Inflammatory macrophage (primary cell): ENCODE measurements around the gene PITRM1.

ENCODE experiments used
- DNase-seq, 2 donors: peaks; one replicate each; pipeline ENCODE4 v3.0.0-alpha.2; 2020 to 2022

The PITRM1 gene

DNA sequence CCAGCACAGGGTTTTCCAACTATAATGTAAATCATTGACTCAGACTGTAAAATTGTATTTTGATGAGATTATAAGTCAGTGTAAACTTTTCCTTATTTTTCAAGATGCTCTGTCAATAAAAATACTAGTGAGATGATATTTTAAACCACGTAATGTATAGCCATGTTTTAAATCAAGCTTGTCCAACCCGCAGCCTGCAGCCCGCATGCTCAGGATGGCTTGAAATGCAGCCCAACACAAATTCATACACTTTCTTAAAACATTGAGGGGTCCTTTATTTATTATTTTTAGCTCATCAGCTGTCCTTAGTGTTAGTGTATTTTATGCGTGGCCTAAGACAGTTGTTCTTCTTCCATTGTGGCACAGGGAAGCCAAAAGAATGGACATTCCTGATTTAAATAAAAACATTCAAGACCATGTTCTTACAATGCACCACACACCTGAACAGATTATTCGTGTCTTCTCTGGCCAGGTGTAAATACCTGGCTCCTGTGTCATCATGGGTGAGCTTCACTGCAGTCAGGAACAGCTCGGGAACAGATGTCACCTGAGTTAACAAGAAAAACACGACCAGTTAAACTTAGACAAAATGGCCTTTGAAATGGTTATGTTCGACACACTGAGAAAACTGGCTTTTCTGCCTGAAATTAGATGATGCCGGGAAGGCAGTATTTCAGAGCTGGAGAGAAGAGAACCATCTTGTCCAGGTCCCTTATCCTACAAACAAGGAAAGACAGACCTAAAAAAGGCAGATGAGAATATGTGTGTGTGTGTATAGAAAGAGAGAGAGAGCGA is 5.9 kb downstream of the PITRM1 start:
- no peak for DNase-seq

- DNase-seq: no peak
These were observed 7.4 kb downstream of the PITRM1 start for GRCh38 chr10:3165196-3165595.

- DNase-seq: no peak
These were observed 8.7 kb downstream of the PITRM1 start for GRCh38 chr10:3163879-3164278.

GRCh38 chr10:3162533-3162932 is 10.0 kb downstream of the PITRM1 start:
- DNase-seq: no peak

GRCh38 chr10:3159152-3159551 is 13.4 kb downstream of the PITRM1 start:
- no peak for DNase-seq

DNA sequence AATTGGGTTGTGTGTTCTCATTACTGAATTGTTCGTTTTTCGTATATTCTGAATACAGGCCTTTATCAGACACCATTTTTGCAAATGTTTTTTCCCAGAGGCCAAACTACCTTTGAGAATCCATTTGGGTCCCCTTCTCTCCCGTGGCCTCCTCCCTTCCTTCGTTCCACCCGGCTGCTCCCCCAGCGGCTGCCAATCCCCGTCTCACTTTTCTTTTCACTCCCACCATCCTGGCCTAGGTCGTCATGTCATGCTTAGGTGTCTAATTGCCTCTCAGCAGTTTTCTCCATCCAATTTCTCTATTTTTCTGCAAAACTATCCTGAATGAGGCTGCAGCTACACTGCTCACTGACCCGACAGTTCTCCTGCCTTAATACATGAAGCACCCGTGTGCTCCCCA is 17.9 kb downstream of the PITRM1 start:
- DNase-seq: no peak

DNA sequence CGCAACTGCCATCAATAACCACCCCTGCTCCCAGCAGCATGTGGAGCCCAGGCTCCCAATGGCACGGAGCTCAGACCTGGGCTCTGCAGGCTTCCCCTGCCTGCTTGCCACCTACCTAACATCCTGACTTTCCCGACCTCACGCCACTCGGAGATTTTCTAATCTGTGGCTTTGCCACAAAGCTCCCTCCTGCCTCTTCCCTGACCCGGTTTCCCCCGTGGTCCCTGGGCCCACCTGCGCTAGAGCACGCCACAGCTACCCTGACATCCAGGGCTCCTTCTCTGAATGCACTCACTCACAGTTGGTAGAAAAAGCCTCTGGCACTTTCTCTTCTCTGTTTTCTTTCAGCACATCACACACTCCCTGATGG is 20.0 kb downstream of the PITRM1 start:
- DNase-seq: no peak

DNA sequence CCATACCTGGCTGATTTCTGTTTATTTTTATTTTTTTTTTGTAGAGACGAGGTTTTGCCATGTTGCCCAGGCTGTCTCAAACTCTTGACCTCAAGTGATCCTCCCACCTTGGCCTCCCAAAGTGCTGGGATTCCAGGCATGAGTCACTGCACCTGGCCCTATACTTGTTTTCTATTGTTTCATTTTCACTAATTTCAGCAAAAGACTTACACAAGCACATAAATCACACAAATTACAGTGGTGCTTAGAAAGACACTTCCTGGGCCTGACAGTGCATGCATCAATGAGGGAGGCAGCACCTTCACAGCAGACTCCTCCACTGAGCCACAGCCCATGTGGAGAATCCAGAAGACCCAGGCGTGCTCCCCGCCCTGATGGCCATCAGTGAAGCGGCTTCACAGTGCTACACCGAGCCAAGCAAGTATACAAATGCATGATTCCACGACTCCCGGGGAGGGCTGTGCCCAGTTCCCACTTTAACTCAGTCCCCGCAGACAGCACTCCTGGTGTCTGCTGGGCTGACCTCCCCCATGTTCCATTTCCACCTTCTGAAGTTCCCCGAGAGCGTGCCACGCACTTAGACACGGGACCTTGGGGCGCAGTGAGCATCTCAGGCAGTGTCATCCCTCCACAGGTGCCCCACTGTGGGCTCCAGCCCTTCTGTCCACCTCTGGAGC is 20.6 kb downstream of the PITRM1 start:
- DNase-seq: no peak

GRCh38 chr10:3150961-3151360 is 21.6 kb downstream of the PITRM1 start:
- no peak for DNase-seq

- no peak for DNase-seq
These were observed 22.2 kb downstream of the PITRM1 start for GRCh38 chr10:3150366-3150765.

GRCh38 chr10:3149918-3150317 is 22.7 kb downstream of the PITRM1 start:
- no peak for DNase-seq

DNA sequence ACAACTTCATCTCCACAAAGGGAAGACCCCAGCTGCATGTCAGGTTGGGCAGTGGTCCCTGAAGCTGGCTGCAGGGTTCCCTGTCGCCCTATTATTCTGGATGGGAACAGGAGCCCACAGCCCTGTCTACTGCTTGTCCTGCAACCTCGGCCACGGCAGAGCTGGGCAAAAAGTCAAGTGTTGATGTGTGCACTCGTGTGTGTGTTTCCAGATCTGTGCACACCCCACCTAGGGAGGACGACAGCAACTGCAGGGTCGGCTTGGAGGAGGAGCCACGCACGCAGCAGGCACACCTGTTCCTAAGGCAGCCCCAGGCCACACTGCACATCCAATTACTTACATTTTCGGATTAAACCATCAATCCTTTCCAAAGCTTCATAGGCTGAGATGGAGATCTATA is 23.6 kb downstream of the PITRM1 start:
- no peak for DNase-seq

DNA sequence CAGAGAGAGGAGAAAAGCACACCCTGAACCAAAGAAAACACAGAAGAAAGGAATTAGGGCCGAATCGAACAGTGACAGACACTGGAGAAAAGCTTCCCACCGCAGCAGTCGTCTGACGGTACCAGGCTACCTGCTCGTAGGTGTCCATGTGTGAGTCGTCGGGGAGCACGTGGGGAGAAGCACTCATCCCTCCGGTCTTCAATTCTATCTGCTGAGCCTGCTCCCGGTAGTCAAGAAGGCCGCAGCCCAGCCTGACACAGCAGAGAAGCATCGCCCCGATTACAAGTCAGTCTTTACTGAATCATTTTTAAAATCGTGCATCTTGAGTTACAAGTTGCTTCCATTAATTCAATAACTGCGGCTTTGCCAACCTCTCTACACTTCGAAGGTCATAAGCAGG is 24.5 kb downstream of the PITRM1 start:
- DNase-seq: no peak

DNA sequence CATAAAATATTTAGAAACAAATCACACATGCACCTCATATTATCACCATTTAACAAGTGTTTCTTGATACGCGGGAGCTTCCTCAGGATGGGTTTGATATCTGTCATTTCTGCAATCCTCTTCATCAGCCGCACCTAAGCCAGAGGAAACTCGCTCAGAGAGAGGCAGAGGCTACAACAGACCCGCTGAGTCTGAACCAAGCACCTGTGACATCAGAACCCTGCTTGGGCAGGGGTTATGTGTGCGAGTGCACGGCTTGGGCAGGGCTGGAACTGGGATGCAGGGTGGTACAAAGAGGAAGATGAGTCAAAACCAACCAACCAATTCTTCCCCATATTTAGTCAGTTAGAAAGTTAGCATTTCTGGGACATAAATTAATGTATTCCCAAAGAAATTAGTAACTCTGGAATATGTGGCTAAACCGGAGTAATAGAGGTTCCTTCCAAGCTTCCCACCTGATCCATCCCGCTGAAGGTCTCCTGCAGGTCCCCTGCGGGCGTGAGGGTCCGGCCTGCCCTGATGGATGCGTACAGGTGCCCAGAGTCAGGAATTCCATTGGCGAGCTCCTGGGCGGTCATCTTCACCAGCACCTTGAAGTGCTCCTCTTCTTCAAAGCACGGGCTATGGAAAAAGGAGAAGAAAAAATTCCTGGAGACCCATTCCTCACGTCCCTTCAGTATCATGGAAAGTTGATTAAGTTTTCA is 25.3 kb downstream of the PITRM1 start:
- no peak for DNase-seq

GRCh38 chr10:3146289-3146688 is 26.3 kb downstream of the PITRM1 start:
- no peak for DNase-seq

DNA sequence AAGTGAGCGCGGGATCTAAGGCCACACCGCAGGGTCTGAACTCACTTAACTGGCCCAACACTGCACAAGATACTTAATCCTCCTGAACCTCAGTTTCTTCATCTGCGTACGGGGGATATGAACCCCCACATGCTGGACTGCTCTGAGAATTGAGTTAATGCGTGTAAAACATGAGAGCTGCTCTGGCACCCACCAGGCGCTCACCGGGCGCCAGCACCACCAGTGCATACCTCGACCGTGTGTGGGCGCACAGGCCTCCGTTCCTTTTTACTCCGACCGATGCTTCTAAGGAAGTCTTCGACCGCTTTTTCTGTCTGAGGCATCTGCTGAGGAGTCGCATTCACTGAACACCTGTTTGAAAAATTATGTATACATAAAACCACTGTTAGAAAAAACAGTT is 27.2 kb downstream of the PITRM1 start:
- DNase-seq: no peak

DNA sequence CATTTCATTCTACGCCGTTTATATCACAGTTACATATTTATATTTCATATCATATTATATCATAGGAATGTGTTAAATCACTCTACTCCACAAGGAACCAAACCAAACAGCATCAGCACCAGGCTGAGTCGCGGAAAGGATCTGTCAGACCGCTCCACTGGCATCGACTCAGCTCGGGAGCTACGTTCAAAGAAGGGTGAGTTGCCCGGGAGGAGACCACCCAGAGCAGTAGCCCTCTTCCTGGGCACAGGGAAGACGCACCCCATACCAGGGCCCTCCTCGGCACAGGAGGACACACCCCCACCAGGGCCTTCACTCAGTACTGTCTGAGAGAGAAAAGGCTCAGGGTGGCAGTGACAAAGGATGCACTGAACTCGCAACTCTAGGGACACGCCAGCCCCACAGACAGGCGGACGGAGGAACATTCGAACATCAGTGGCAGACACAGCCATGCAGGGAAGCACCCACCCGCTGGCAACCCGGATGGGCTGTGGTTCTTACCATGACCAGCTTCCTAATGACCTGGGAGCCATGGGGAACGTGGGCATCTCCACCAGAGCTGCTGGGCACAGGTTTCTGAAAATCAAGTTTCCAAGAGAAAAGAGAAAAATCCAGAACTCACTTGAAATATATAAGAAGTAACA is 28.7 kb downstream of the PITRM1 start:
- DNase-seq: no peak

DNA sequence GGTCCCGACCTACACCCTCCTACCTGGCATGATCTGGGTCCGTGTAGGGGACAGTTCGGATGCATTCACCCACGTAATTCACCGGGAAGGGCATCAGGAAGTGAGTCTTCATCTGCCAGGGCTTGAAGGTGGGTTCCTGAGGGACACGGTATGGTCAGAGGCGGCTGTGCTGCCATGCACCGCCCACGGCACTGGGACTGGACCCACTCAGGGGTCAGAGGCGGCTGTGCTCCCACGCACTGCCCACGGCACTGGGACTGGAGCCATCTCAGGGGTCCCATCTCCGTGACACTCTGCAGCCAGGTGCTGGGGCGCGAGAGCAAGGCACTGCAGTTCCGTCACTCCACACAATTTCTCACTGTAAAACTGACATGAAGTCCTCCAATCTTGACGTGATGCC is 29.2 kb downstream of the PITRM1 start:
- no peak for DNase-seq

- DNase-seq: no peak
These were observed 30.3 kb downstream of the PITRM1 start for GRCh38 chr10:3142146-3142875.

DNA sequence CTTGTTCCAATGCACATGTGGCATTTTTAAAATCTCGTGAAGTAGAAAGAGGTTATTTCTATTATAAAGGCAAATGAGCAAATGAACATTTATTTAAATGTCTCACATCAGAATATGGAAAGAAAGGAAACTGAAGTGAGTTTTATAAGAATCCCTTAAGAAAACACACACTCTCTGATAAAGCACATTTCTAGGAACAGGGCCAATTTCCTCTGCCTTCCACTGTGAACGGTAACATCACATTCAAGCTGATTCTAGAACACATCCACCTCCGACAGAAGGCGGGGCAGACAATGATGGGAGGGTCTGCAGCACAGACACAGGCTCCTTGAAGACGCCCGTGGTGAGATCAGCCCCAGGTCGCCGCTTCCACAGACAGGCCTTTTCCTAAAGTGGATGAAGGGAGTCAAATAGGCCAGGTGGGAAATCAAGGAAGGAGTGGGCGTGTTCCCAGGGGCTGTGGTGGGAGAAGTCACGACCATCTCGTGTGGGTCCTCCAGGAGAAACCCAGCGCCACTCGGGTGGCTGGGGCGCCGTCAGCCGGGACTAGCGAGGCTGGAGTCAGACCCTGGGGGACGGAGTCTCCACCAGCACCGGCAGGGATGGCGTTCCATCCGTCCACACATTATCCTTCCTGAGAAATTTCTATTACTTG is 31.1 kb downstream of the PITRM1 start:
- no peak for DNase-seq

DNA sequence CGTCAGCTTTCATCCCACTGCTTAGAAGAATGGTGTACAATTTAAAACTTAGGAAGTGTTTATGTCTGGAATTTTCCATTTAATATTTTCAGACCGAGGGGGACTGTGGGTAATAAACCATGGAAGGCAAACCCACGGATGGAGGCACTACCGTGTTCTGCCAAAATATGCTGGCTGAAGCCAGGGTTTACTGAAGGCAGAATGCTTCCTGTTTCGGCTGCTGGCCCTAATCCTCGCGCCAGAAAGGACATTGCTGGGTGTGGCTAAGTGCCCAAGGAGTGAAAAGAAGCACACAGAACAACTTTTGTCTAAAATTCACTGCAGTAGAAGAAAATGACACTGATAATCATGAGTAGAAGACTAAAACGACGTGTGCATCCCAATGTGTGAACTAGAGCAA is 32.3 kb downstream of the PITRM1 start:
- DNase-seq: no peak
